H54 (cell line): ENCODE measurements around the gene POLA2.
"Not testable (repeated sequence)": the region's sequence is repeated elsewhere in the genome, so short reads cannot be mapped to it uniquely, and the experiment has no call there.

Experiments used
- DNase-seq: peaks from one replicate; pipeline ENCODE4 v3.0.0; 2011; ENCODE audit warnings: low spot score, mixed read lengths; ENCODE audit not compliant: insufficient read length
- FAIRE-seq: peaks from 3 replicates; lab custom pipeline; 2011; peaks lifted over from hg19 to GRCh38; lab: Jason Lieb, UNC
- POLR2A ChIP-seq: IDR thresholded peaks from 2 replicates; pipeline ENCODE4 v1.6.1; 2011; ENCODE audit warnings: low read depth, mild to moderate bottlenecking, low read length

The POLA2 gene

GRCh38 chr11:65315204-65315865 lies 53.6 kb downstream of the POLA2 start:
- FAIRE-seq (no peak), DNase-seq (no peak)
- TF ChIP-seq POLR2A, result no peak

GRCh38 chr11:65315866-65316226 lies 54.1 kb downstream of the POLA2 start:
- TF ChIP-seq POLR2A, result no peak
- no peak for DNase-seq
- FAIRE-seq, result no peak

GRCh38 chr11:65316227-65317024 lies 54.7 kb downstream of the POLA2 start:
- FAIRE-seq, result no peak
- TF ChIP-seq POLR2A, result no peak
- no peak for DNase-seq

- TF ChIP-seq POLR2A, result no peak
- DNase-seq (peak; percentile 44), FAIRE-seq (no peak)
Observed at GRCh38 chr11:65317025-65317786, 55.4 kb downstream of the POLA2 start.

GRCh38 chr11:65320386-65321075 lies 58.8 kb downstream of the POLA2 start:
- FAIRE-seq (no peak), DNase-seq (no peak)
- no peak for TF ChIP-seq POLR2A

GRCh38 chr11:65321076-65321475 lies 59.3 kb downstream of the POLA2 start:
- no peak for FAIRE-seq
- no peak for TF ChIP-seq POLR2A

GRCh38 chr11:65321828-65322485 lies 60.2 kb downstream of the POLA2 start:
- TF ChIP-seq POLR2A, result no peak
- no peak for FAIRE-seq
- DNase-seq, result no peak

More at GRCh38 chr11:65321076-65321475, 59.3 kb downstream of the POLA2 start:
- DNase-seq, result no peak

GRCh38 chr11:65323813-65324212 lies 62.1 kb downstream of the POLA2 start:
- no peak for FAIRE-seq
- TF ChIP-seq POLR2A, result no peak
- DNase-seq, result no peak

- TF ChIP-seq POLR2A, result no peak
- FAIRE-seq (no peak), DNase-seq (no peak)
Observed at GRCh38 chr11:65325435-65325834, 63.7 kb downstream of the POLA2 start.

- FAIRE-seq, result no peak
- no peak for TF ChIP-seq POLR2A
Observed at GRCh38 chr11:65327021-65327420, 65.3 kb downstream of the POLA2 start.

GRCh38 chr11:65329478-65329877 lies 67.7 kb downstream of the POLA2 start:
- FAIRE-seq (no peak), DNase-seq (no peak)
- TF ChIP-seq POLR2A, result no peak

More at GRCh38 chr11:65327021-65327420, 65.3 kb downstream of the POLA2 start:
- DNase-seq, result no peak

GRCh38 chr11:65329944-65330403 lies 68.2 kb downstream of the POLA2 start:
- no peak for TF ChIP-seq POLR2A
- FAIRE-seq, result no peak
- no peak for DNase-seq

- no peak for TF ChIP-seq POLR2A
- DNase-seq (no peak), FAIRE-seq (no peak)
Observed at GRCh38 chr11:65330544-65330943, 68.8 kb downstream of the POLA2 start.

GRCh38 chr11:65332591-65332990 lies 70.8 kb downstream of the POLA2 start:
- not testable (repeated sequence) for DNase-seq, FAIRE-seq
